Gastrocnemius medialis (tissue), 4 donors: Measurements from ENCODE around the gene SLC36A3.

Source experiments
- CTCF ChIP-seq, 5 experiments: fragments of 450-650 bp in 3 of 5; fragments of 200-600 bp in 2 of 5; sonication (generic) in 2 of 5; IDR thresholded peaks in 4 of 5; conservative IDR thresholded peaks in 1 of 5; 1 replicate in 4 of 5; 2 replicates in 1 of 5; pipeline ENCODE4 v1.5.1; 2016 to 2019; ENCODE audit warnings: antibody characterized with exemption in 5 of 5, mild to moderate bottlenecking in 3 of 5, moderate library complexity in 3 of 5
- POLR2A ChIP-seq, 2 donors: fragments of 450-650 bp; IDR thresholded peaks; one replicate each; pipeline ENCODE4 v1.6.1; 2017; ENCODE audit warnings: antibody characterized with exemption in 2 of 2, mild to moderate bottlenecking in 2 of 2, moderate library complexity in 2 of 2

GRCh38 chr5:151255621-151256286 is 47.8 kb downstream of the SLC36A3 start:
- TF ChIP-seq POLR2A (IDR thresholded peaks at IDR 0.05) = no peak
- no peak for TF ChIP-seq CTCF (IDR thresholded peaks at IDR 0.05 in 4 of 5, conservative IDR thresholded peaks at IDR 0.05 in 1 of 5)
